GM19452 (cell line): Measurements from ENCODE around the gene DCP1B.
"Not testable (repeated sequence)": the region's sequence is repeated elsewhere in the genome, so short reads cannot be mapped to it uniquely, and the experiment has no call there.

Source experiments
- ATAC-seq: cut with Tn5 transposase; IDR thresholded peaks from one replicate; pipeline ENCODE4 v1.9.1; 2021; ENCODE audit not compliant: unreplicated experiment

Gene DCP1B

DNA sequence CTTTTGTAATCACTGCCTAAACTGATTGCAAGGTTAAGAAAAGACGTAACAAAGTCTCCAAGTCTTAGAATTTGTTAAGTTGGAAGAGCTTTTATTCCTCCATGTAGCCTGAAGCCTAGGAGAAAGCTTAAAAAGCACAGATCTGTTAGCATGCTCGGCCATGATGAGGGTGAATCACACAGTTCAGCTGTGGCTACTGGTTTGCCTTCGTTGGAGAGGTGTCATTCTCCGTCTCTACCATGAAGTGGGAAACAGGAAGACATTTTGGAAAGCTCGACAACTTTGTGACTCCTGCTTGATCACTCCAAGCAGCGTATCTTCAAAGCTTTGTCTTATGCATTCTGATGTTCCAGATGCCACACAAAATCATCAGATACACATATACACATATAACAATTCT lies 27.1 kb downstream of the DCP1B start:
- no peak for ATAC-seq

DNA sequence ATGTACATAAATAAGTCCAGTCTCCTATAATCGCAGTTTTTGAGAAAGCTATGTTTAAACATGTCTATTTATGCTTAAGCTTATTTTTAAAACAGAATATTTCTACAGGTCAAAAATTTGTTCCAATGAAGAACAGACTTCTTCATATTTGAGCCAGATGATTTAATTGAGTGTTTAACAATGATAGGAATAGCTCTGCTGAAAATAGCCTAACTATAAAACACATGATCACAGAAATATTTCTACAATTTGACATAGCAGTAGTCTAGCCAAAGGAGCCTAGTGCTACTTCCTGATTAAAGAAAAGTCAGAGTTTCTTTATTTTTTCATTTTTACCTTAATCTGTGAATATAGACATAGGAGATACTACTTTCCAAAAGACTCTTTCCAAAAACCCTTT lies 29.4 kb downstream of the DCP1B start:
- ATAC-seq, result no peak

DNA sequence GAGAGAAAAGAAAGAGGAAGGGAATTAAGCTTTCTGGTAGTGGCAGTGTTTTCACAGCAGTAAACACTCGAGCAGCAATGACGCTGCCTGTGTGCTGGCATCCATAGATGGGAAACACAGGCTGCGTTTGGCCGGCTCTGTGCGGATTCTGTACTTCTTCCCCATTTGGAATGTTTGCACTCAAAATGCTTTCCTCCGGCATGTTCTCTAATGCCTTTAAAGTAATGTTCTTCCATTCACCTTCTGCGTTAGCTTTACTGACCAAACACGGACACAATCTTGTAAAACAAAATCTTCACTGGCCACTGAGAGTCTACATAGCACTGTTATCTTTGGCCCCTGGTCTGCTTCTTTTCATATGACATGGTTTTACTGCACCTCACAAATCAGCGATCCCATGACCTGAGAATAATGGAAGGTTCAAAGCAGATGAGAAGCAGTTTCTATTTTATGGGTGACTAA lies 31.4 kb downstream of the DCP1B start:
- no peak for ATAC-seq

DNA sequence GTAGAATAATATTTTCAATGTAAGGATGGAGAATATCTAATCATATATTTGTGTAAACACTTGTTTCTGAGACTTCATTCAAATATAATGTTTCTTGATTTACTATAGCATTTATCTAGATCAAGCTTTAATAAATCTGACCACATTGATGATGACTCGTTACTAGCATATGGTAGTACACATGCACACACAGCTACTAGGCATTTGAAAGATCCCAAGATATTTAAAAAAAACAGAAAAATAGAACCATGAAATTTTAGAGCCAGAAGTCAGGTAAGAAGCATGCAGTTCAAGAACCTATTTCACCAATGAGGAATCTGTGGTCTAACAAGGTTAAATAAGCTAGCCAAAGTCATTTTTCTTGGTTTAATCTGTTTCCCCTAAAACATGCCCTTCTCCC lies 32.0 kb downstream of the DCP1B start:
- no peak for ATAC-seq

DNA sequence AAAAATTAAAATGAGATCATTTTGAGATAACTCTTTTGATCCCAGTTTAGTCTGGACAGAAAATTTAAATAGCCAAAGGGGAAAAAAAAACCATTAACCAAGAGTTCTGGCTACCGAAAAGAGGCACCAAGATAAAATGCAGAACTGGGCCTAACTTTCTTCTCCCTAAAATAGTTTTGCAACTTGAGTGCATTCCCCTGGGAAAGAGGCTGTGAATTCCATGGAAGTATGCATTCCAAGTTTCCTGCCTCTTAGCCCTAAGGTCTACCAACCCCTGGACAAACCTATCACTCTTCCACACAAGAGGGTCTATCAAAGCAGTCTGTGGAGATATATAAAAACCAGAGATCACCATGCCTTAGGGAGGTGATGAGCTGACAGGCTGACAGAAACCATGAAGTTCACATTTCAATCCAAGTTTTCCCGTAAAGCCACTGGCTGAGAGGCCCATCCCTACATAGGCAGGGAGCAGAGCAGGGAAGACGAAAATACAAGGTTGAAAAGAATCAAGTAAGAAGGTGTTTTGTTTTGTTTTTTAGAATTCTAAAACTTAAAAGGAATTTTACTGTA lies 33.8 kb downstream of the DCP1B start:
- ATAC-seq, result no peak

DNA sequence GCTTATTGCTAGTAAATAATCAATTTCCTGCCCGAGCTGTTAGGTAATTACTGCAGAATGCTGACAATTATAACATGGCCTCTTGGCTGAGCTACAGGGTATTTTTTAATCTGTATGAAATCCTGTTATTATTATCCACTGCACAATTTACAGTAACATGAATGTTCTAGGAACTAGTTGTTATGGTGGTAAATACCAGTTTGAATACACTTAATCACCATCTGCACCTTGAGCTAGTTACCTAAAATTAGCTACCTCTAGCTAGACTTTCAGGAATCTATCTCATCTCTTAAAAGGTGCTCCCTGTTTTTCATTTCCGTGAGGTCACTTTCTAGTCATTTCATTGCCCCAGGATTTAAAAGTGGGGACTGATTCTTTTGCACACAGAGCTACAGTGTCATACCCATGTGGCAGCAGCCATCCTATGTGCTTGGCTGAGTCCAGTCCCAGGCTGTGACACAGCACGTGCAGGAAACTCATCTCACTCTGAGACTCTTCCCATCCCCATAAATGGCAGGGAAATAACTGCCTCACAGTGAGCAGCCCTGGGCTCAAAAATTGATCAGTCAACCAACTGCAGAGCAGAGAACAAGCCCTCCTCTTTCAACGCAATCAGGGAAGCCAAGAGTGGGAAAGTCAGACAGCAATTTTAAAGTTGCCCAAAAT lies 37.6 kb downstream of the DCP1B start:
- ATAC-seq, result no peak

DNA sequence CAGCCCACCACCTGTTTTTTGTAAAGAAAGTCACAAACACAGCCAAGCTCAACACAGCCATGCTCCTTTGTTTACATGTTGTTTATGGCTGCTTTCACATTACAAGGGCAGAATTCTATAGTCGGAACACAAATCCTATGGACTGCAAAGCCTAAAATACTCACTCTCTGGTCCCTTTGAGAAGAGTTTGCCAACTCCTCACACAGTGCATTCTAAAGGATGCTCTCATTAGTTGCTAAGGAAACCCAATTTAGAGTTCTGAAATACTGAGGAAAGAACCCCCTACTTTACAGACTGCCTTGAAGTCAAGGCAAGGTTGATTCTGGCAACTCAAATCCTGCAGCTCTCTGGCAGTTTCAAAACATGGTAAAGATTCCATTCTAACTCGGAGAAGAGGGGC lies 38.3 kb downstream of the DCP1B start:
- ATAC-seq, result no peak

DNA sequence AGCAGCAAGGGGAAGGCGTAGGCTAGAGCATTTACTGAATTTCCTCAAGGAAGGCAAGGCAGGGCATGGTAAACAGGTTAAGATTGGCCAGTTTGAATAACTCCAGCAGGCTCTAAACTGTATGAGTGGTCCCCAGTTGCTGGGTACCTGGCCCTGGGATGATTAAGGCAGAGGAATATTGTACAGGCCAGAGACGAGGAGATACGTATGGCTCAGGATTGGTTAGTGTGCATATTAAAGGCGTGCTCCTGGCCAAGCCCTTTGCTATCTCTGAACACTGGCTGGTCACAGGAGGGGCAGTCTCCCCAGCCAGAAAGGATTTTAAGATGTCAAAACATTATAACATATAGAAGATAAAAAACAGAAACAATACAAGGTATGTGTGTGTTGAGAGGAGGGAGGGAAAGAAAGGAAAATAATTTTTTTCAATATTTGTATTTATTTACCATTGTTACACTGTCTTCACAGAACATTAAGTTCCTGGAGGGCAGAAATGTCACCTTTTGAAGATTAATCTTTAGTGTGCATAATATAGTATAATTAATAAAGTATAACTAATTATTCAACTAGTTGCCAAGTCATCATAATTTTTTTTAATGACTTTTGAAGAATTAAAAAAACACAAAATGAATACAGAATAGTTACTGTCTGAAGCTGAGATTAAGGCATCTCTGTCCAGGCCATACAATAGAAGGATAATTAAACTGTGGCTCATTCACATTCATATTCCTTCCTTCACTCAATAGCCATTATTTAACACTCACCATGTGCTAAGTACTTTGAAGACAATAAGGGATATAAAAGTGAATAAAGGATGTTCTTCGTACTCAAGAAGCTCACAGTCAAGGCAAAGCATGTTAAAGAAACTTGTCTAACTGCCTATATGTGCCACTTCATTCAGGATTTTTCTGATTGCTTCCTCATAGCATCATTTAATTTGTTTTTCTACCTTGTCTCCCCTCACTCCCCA lies 41.9 kb downstream of the DCP1B start:
- ATAC-seq, result no peak

DNA sequence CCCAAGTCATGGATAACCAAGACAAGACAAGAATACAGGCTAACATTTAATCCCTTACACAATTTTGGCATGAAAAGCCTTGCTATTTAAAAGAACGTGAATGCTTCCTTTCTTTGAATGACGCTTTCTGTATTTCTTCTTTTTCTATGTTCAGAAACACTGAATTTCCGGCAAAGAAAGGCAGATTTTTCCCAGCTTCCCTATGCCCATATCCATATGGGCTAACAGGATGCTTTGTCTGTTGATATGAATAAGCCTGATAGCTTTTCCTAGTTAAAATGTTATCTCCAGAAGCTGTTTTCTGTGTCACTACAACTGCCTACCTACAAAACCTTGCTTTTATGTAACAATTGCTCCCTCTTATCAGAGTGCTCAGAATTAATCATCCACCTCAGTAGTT lies 47.5 kb downstream of the DCP1B start:
- no peak for ATAC-seq

DNA sequence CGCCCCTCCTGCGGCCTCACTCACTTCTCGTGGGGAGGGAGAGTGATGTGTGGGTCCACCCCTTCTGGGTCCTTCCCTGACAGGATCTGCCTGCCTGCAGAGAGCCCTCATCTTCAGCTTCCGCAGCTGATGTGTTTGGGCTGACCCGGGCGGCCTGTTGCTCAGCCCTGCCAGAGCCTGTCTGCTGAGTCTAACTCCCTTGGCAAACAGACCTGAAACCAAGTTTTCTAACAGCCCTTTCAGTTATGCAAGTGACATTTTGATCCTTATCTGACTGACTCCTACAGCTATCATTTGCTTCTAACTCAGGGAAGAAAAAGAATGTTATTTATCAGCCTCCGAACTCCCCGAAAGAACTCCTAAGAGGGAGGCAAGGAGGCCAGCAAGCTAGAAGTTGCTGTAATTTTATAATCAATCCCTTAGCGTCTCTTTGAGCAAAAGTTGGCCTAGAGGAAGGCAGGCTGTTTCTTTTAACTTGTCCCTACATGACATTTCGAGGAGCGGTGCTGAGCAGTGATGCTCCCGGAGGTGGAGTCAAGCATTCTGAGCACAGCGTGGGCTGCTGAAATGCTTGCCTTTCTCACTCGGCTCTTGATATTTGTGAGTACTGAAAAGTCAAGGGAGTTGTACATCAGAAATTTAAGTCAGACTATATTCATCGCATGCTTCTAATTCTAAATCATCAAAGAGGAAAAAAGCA lies 54.3 kb downstream of the DCP1B start:
- no peak for ATAC-seq

DNA sequence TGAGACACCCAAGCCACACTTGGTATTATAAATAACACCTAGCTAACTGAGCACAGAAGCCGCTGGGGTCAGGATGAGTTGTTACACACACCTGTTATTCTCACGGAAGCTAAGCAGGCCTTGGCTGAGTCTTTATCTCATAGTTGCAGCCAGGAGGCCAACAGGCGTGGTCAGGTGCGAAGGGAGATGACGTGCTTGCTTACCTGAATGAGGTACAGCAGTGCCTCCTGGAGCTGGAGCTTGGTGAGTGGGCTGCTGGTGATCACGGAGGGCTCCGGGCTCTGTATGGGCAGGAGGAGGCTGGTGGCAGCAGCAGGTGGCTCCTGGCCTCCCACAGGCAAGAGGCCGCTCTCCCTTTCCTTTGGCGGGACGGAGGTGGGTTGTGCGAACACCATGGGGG lies 55.4 kb downstream of the DCP1B start:
- no peak for ATAC-seq

DNA sequence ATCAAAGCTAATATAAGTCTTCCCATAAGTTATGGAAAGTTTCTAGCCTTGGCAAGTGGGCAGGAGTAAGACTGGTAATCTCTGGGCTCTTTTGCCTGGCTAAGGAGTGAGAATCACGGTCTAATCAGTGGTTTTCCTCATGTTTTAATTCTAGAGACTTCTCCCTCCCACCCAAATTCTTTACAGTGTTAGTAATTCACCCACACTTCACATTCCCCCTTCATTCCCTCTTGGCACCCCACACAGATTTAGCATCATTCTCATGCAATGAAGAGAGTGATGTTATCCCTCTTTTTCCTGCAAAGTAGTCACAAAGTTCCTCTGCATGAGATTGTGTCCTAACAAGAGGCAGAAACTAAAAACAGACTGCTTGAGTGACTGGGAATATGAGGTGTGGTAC lies 57.2 kb downstream of the DCP1B start:
- no peak for ATAC-seq

DNA sequence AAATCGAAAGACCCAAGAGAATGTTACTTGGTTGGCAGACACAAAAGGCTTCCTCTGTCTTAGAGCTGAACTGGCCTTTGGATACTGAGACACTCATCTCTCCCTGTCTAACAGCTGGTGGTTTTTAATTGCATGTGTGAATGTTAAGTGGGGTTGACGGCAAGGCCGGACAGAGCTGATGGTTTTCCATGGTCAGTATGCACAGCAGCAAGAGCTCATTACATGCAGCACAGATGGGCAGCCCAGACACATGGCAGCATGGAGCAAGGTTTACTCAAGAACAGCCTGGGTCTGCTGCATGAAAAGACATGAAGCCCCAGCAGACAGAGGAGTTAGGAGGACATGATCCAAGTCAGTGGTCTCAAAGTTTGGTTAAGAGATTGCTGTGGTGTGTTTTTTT lies 58.0 kb downstream of the DCP1B start:
- no peak for ATAC-seq

DNA sequence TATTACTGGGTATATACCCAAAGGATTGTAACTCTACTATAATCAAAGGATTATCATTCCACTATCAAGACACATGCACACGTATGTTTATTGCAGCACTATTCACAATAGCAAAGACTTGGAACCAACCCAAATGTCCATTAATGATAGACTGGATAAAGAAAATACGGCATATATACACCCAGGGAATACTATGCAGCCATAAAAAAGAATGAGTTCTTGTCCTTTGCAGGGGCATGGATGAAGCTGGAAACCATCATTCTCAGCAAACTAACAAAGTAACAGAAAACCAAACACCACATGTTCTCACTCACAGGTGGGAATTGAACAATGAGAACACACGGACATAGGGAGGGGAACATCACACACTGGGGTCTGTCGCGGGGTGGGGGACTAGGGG lies 58.8 kb downstream of the DCP1B start:
- ATAC-seq, result not testable (repeated sequence)

DNA sequence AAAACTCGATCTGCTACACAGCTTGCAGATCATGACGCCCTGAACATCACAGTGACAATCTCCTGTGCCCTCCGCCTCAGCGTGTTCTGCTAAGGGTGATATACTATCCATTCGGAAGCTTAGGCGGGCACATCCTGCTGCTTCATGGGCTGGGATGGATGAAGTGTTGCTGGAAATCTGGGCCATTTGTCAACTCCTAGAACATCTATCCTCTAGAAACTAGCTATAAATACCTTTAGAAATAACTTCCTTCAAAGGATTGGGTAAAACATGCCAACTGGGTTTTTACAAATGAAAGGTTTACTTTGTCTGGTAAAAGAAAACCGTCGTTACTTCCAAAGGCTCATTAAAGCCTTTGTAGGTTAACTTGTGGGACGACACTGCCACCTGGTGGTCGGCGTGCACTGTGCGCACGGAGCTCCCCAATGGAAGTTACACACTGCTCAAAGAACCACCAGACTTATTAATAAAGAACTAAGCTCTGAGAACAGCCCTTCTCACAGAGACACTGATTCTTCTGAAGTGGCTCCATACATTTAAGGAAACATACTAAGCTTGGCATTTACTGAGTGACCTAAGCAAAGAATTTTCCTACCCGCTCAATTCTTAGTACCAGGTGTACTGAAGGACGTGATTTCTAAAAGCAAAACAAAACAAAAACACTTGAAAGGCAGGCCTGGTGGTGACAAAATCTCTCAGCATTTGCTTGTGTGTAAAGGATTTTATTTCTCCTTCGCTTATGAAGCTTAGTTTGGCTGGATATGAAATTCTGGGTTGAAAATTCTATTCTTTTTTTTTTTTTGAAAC lies 64.3 kb downstream of the DCP1B start:
- ATAC-seq, result no peak

DNA sequence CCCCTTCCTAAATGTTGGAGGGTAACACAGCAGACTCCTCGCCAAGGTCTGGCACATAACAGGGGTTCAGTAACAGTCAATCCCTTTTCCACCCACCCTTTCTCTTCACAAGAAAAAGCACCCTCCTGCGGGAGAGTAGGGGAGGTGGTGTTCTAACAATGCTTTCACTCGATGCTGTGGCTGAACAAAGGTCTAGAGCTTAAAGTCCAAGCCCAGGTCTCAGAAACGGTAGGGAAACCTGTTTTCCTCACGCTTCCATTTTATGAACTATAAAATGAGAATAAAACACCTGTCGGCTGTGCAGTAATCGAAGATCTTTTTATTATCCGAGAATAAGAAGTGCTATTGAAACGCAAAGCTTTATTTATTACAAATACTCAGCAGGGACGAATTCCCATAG lies 64.9 kb downstream of the DCP1B start:
- ATAC-seq, result no peak

DNA sequence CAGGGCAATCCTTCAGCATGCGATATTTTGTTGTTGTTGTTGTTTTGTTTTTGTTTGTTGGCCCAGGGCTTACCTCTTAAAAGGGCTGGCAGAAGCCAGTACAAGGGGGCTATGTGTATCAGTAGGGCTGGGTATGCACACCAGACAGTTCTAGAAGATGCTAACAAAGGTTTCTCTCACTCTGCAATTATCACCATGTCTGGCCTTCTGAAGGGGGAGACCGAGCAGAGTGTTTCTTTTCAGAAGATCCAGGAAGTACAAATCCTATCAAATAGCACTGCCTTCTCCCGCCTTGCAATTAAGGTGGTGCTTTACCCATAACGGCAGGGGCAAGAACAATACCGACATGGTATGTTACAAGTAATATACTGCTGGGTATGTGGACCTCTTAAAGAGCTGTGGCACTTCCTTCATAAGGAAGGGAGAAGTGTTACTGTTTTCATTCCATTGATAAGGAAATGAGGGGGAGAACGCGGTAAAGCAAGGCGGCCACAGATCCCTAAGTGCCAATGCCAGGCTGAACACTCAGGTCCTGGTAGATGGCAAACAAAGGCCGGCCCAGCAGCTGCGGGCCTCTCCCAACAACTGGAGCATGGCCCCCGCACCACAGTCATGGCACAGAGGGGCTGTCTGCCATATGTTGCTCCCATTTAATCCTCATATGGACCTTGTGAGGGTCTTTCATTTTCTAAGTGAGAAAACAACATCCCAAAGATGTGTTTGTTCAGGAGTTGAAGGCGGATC lies 66.6 kb downstream of the DCP1B start:
- no peak for ATAC-seq

DNA sequence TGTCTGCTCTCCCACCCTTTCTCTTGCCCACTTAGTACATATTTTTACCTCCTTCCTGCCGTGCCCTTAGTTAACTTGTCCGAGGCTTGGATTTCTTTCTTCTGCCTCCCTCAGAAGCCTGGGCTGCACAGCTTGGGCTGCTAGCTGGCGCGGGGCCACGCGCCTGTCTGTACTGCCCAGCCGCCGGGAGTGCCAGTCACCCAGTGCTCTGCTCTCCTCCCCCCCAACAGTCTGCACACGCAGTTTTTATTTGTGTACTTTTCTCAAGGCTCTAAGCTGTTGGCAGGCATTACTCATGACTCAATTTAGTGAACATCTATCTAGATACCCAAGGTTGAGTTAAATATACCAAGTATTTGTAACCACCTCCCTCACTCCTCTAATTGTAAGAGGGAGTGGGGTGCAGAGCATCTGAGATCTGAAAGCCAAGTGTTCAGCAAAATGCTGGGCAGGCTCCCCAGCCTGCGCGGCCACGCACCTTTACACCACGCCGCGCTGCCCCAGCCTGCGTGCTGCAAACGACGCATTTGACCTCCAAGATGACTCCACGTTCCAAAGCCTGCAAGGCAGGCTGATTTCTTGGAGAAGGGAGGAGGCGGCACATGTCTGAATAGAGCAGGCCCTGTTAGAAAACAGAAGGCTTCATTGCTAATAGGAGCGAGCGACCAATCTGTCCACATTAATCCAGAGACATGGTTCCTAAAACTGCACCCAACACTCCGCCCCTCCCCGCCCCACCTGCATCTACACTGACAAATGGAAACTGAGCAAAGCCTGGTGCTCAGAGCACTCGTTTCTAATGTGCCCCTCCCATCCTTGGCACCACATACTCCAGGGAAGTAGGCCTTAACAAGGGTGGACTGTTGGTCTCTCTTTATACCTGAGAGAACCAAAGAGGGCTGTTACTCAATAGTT lies 67.6 kb downstream of the DCP1B start:
- no peak for ATAC-seq
